Measurements from ENCODE around the gene SCARF1. TPM values are rescaled to one million over a fixed set of nuclear protein-coding genes. Genes with fewer than 3 reads are reported as not detected.
A peak's percentile ranks its signal among the peaks of the same experiment; 100 is the strongest.

Gene SCARF1
- total RNA-seq, 1 experiment from 2014 or later = 0.14 TPM

DNA sequence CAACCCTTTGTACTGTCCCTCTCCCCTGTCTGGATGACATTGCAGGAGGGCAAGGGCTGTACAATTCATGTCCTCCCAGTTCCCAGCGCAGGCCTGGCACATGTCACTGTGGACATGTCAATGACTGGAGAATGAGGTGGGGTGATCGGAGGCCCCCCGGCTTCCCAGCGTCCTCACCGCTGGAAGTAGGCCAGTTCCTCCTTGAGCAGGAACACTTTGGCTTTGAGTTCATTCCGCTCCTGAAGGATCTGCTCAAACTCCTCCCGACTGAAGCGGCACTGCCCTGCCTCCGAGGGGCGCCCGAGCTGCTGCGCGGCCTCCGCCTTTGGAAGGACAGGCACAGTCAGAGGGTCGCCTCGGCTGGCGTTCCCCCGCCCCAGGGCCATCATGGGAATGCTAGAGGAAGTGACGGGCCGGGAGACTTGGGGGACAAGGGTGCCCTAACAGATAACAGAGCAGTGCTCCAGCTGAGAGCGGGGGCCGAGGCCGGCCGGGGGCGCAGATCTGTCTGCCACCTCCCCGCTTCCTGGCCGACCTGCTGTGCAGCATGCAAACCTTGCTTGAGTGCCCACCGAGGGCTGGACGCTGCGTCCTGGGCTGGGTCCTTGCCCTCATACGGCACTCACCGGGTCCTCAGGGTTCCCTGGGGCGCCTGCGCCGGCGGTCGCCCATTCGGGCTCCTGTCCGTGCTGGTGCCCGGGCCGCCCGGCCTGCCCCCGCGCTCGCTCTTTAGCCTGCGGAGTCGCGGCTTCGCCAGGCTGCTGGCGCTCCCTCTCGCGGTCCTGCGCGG lies 2.8 kb upstream of the SCARF1 start:
- TF ChIP-seq, protein P1, sequence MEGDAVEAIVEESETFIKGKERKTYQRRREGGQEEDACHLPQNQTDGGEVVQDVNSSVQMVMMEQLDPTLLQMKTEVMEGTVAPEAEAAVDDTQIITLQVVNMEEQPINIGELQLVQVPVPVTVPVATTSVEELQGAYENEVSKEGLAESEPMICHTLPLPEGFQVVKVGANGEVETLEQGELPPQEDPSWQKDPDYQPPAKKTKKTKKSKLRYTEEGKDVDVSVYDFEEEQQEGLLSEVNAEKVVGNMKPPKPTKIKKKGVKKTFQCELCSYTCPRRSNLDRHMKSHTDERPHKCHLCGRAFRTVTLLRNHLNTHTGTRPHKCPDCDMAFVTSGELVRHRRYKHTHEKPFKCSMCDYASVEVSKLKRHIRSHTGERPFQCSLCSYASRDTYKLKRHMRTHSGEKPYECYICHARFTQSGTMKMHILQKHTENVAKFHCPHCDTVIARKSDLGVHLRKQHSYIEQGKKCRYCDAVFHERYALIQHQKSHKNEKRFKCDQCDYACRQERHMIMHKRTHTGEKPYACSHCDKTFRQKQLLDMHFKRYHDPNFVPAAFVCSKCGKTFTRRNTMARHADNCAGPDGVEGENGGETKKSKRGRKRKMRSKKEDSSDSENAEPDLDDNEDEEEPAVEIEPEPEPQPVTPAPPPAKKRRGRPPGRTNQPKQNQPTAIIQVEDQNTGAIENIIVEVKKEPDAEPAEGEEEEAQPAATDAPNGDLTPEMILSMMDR (IDR thresholded peaks at IDR 0.05; ENCODE audit: unreplicated experiment) = peak; percentile 69
- H3K36me3 Mint-ChIP-seq (ENCODE audit: insufficient read depth, unreplicated experiment) = peaks cover 6% of the 10 kb centered on the region
- no peaks in the 10 kb centered on the region for H3K27me3 Mint-ChIP-seq (ENCODE audit: unreplicated experiment)
- H3K27ac Mint-ChIP-seq (ENCODE audit: unreplicated experiment) = no peak overlapping the region
- DNase-seq = no peak
- no peaks in the 10 kb centered on the region for H3K4me1 Mint-ChIP-seq (ENCODE audit: low read depth, unreplicated experiment)
- CTCF ChIA-PET = interaction anchor here (0.6 to 1.7 kb wide), 4 partner anchors 18 to 76 kb away, joined by 3 to 22 read pairs (median 6); no protein-coding TSS in a partner anchor
- H3K4me3 Mint-ChIP-seq (ENCODE audit: low read depth, unreplicated experiment) = peak overlapping the region; percentile 57
- intact Hi-C loops (cut with micrococcal nuclease; ENCODE audit: unreplicated experiment) = no loop called here
- no peaks in the 10 kb centered on the region for H3K9me3 Mint-ChIP-seq (ENCODE audit: low read depth, unreplicated experiment)
- no TSS peak for BruUV-seq (replicated peaks)

DNA sequence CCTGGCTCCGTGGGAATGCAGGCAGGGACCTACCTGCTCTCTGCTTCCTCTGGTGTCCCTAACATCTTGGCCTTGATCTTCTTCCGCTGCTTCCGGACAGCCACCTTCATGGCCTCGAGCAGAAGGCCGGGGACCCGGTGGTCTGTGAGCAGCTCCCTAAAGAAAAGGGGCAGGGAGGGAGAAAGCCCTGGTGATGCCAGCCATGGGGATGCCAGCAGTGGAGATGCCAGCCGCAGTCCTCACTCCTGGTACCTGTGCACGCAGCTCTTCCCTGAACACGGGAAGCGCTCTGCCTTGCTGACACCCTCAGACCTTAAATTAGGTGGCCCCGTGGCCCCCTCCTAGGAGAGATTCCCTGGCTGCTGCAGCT lies 2.3 kb upstream of the SCARF1 start:
- intact Hi-C loops (cut with micrococcal nuclease; ENCODE audit: unreplicated experiment) = no loop called here
- Mint-ChIP-seq H3K4me1 (ENCODE audit: low read depth, unreplicated experiment) (no peaks in the 10 kb centered on the region), H3K36me3 (ENCODE audit: insufficient read depth, unreplicated experiment) (peaks cover 6% of the 10 kb centered on the region), H3K27ac (ENCODE audit: unreplicated experiment) (no peak overlapping the region), H3K27me3 (ENCODE audit: unreplicated experiment) (no peaks in the 10 kb centered on the region), H3K4me3 (ENCODE audit: low read depth, unreplicated experiment) (no peak overlapping the region), H3K9me3 (ENCODE audit: low read depth, unreplicated experiment) (no peaks in the 10 kb centered on the region)
- DNase-seq = no peak
- CTCF ChIA-PET = no interaction called here
- TF ChIP-seq, protein P1 (IDR thresholded peaks at IDR 0.05; ENCODE audit: unreplicated experiment) = no peak
- BruUV-seq (replicated peaks) = no TSS peak

DNA sequence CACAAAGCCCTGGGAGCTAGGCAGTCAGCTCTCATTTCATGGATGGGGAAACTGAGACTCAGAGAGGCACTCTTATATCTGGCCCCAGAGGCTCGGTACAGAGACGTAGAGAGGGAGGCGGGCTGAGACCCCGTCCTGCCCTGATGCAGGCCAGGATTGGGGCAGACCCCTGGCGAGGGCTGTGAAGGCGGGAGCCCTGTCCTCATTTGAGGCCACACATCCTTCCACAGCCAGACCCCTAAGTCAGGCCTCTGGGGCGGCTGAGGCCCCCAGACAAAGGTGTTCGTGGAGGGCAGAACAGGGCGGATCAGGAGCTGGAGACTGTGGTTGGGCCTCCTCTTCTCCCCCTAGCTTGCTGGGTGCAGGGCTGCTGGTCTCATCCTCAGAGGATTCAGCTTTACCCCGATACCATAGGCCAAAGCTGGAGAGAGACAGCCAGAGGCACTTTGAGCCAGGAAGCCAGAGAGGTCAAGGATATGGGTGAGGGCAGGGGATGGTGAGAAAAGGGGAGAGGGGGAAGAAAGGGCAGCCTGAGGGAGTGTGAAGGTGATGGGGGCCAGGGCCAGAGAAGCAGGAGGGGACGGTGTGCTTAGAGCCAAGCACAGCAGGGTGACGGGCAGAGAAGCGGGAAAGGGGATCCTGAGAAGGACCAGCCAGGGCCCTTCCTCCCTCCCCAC lies 805 bp upstream of the SCARF1 start:
- Mint-ChIP-seq H3K4me1 (ENCODE audit: low read depth, unreplicated experiment) (no peaks in the 10 kb centered on the region), H3K4me3 (ENCODE audit: low read depth, unreplicated experiment) (no peak overlapping the region), H3K36me3 (ENCODE audit: insufficient read depth, unreplicated experiment) (peaks cover 6% of the 10 kb centered on the region), H3K27ac (ENCODE audit: unreplicated experiment) (no peak overlapping the region), H3K27me3 (ENCODE audit: unreplicated experiment) (no peaks in the 10 kb centered on the region), H3K9me3 (ENCODE audit: low read depth, unreplicated experiment) (no peaks in the 10 kb centered on the region)
- no TSS peak for BruUV-seq (replicated peaks)
- CTCF ChIA-PET = no interaction called here
- no peak for DNase-seq
- TF ChIP-seq, protein P1 (IDR thresholded peaks at IDR 0.05; ENCODE audit: unreplicated experiment) = no peak
- intact Hi-C loops (cut with micrococcal nuclease; ENCODE audit: unreplicated experiment) = no loop called here

DNA sequence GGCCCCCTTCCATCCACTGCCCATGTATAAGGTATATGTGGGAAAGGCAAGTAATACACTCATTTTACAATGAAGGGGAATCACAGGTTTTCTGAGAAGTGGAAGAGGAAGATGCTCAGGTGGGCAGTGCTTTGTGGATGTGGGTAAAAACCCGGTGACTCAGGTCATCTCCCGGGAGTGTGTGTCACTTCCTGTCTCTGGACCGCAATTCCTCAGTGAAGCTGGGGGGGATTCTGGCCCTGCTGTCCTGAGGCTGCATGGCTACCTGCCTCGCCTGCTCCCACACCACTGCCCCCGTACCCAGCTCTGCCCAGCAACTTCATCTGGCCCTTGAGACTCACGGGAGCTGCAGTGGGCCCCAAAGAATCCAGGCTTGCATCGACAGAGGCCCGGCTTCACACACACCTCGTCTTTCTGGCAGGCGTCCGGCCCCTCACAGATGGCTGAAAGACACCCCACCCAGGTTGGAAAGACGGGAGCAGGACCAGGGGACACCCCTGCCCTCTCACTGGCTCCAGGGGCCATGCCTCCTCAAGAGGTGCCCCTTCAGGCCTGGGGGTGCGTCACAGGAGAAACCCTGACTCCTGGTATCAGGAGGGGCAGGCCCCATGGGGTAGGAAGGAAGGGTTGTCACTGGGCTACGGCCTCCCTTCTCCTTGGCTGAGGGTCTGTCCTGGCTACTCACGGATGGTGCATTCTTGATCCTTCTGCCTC lies 882 bp downstream of the SCARF1 start:
- intact Hi-C loops (cut with micrococcal nuclease; ENCODE audit: unreplicated experiment) = no loop called here
- H3K27me3 Mint-ChIP-seq (ENCODE audit: unreplicated experiment) = no peaks in the 10 kb centered on the region
- H3K4me1 Mint-ChIP-seq (ENCODE audit: low read depth, unreplicated experiment) = no peaks in the 10 kb centered on the region
- peaks cover 6% of the 10 kb centered on the region for H3K36me3 Mint-ChIP-seq (ENCODE audit: insufficient read depth, unreplicated experiment)
- H3K9me3 Mint-ChIP-seq (ENCODE audit: low read depth, unreplicated experiment) = no peaks in the 10 kb centered on the region
- CTCF ChIA-PET = no interaction called here
- H3K27ac Mint-ChIP-seq (ENCODE audit: unreplicated experiment) = no peak overlapping the region
- no TSS peak for BruUV-seq (replicated peaks)
- no peak for DNase-seq
- H3K4me3 Mint-ChIP-seq (ENCODE audit: low read depth, unreplicated experiment) = peak overlapping the region; percentile 64
- TF ChIP-seq, protein P1 (IDR thresholded peaks at IDR 0.05; ENCODE audit: unreplicated experiment) = no peak

Measured in Calu3 (cell line).